ENCODE data around the gene NCKAP5. TPM values are rescaled to one million over a fixed set of nuclear protein-coding genes. Genes with fewer than 3 reads are reported as not detected.

NCKAP5 gene
- total and polyA plus RNA-seq, 9 of the 15 experiments (the other 6 are each of a cell fraction or from before 2014, with no cell fraction given) = not detected

DNA sequence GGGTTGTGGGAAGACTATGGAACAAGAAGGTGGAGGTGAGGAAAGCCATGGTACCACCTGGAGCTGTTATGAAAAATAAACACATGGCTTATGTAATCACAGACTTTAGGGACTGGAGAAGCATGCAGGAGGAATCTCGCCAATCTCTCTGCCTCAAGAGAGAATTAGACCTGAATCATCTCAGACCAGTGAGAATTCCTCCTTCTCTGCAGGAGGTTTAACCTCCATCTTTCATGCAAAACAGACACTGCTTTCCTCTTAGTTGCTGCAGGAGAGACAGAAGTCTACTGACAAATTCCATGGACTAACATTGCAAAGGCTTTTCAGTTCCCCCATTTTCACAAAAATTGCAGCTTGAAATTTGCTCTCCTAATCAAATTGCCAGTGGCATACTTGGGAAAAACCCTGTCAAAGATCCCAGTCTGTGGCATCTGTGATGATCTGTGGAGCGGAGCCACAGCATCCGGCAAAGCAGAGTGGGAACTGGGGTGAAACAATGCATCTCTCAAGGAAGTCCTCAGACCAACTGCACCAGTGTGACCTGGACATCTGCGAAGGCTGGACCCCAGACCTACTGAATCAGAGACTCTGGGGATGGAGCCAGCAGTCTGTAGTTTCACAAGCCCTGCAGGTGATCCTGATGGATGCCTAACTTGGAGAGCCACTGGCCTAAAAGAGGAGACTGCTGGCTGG lies 28.6 kb upstream of the NCKAP5 start (continued):
- TF ChIP-seq, protein P1, sequence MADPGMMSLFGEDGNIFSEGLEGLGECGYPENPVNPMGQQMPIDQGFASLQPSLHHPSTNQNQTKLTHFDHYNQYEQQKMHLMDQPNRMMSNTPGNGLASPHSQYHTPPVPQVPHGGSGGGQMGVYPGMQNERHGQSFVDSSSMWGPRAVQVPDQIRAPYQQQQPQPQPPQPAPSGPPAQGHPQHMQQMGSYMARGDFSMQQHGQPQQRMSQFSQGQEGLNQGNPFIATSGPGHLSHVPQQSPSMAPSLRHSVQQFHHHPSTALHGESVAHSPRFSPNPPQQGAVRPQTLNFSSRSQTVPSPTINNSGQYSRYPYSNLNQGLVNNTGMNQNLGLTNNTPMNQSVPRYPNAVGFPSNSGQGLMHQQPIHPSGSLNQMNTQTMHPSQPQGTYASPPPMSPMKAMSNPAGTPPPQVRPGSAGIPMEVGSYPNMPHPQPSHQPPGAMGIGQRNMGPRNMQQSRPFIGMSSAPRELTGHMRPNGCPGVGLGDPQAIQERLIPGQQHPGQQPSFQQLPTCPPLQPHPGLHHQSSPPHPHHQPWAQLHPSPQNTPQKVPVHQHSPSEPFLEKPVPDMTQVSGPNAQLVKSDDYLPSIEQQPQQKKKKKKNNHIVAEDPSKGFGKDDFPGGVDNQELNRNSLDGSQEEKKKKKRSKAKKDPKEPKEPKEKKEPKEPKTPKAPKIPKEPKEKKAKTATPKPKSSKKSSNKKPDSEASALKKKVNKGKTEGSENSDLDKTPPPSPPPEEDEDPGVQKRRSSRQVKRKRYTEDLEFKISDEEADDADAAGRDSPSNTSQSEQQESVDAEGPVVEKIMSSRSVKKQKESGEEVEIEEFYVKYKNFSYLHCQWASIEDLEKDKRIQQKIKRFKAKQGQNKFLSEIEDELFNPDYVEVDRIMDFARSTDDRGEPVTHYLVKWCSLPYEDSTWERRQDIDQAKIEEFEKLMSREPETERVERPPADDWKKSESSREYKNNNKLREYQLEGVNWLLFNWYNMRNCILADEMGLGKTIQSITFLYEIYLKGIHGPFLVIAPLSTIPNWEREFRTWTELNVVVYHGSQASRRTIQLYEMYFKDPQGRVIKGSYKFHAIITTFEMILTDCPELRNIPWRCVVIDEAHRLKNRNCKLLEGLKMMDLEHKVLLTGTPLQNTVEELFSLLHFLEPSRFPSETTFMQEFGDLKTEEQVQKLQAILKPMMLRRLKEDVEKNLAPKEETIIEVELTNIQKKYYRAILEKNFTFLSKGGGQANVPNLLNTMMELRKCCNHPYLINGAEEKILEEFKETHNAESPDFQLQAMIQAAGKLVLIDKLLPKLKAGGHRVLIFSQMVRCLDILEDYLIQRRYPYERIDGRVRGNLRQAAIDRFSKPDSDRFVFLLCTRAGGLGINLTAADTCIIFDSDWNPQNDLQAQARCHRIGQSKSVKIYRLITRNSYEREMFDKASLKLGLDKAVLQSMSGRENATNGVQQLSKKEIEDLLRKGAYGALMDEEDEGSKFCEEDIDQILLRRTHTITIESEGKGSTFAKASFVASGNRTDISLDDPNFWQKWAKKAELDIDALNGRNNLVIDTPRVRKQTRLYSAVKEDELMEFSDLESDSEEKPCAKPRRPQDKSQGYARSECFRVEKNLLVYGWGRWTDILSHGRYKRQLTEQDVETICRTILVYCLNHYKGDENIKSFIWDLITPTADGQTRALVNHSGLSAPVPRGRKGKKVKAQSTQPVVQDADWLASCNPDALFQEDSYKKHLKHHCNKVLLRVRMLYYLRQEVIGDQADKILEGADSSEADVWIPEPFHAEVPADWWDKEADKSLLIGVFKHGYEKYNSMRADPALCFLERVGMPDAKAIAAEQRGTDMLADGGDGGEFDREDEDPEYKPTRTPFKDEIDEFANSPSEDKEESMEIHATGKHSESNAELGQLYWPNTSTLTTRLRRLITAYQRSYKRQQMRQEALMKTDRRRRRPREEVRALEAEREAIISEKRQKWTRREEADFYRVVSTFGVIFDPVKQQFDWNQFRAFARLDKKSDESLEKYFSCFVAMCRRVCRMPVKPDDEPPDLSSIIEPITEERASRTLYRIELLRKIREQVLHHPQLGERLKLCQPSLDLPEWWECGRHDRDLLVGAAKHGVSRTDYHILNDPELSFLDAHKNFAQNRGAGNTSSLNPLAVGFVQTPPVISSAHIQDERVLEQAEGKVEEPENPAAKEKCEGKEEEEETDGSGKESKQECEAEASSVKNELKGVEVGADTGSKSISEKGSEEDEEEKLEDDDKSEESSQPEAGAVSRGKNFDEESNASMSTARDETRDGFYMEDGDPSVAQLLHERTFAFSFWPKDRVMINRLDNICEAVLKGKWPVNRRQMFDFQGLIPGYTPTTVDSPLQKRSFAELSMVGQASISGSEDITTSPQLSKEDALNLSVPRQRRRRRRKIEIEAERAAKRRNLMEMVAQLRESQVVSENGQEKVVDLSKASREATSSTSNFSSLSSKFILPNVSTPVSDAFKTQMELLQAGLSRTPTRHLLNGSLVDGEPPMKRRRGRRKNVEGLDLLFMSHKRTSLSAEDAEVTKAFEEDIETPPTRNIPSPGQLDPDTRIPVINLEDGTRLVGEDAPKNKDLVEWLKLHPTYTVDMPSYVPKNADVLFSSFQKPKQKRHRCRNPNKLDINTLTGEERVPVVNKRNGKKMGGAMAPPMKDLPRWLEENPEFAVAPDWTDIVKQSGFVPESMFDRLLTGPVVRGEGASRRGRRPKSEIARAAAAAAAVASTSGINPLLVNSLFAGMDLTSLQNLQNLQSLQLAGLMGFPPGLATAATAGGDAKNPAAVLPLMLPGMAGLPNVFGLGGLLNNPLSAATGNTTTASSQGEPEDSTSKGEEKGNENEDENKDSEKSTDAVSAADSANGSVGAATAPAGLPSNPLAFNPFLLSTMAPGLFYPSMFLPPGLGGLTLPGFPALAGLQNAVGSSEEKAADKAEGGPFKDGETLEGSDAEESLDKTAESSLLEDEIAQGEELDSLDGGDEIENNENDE (IDR thresholded peaks at IDR 0.05; ENCODE audit: low read depth, low read length) = no peak
- TF ChIP-seq ZNF717 (CRISPR knock-in tag; IDR thresholded peaks at IDR 0.05) = no peak
- TF ChIP-seq, protein P2, sequence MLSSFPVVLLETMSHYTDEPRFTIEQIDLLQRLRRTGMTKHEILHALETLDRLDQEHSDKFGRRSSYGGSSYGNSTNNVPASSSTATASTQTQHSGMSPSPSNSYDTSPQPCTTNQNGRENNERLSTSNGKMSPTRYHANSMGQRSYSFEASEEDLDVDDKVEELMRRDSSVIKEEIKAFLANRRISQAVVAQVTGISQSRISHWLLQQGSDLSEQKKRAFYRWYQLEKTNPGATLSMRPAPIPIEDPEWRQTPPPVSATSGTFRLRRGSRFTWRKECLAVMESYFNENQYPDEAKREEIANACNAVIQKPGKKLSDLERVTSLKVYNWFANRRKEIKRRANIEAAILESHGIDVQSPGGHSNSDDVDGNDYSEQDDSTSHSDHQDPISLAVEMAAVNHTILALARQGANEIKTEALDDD (IDR thresholded peaks at IDR 0.05) = no peak
- no peak for TF ChIP-seq CEBPG (CRISPR knock-in tag; IDR thresholded peaks at IDR 0.05)
- no peak for TF ChIP-seq CEBPG (tag; conservative IDR thresholded peaks at IDR 0.05 in 1 of 2, IDR thresholded peaks at IDR 0.05 in 1 of 2)

All from K562 (cell line).